Superior temporal gyrus (tissue), 1 donor: Measurements from ENCODE around the gene SP9.

Experiments used
- DNase-seq: peaks from one replicate; pipeline ENCODE4 v3.0.0-alpha.2; 2016; ENCODE audit errors: extremely low spot score

Gene SP9

GRCh38 chr2:174334781-174335251 is at the start of gene SP9:
Gene SP9, plus strand, starts transcription at chr2:174334954. Its CDS starts 139 bp downstream, at chr2:174335093.
- no peak for DNase-seq

GRCh38 chr2:174286172-174286571 is 48.6 kb upstream of the SP9 start:
- no peak for DNase-seq

GRCh38 chr2:174292908-174293307 is 41.8 kb upstream of the SP9 start:
- no peak for DNase-seq

GRCh38 chr2:174300114-174300513 is 34.6 kb upstream of the SP9 start:
- no peak for DNase-seq

GRCh38 chr2:174312581-174313234 is 22.0 kb upstream of the SP9 start:
- no peak for DNase-seq

- no peak for DNase-seq
These were observed 12.6 kb upstream of the SP9 start for GRCh38 chr2:174322149-174322548.

- no peak for DNase-seq
These were observed 12.0 kb upstream of the SP9 start for GRCh38 chr2:174322746-174323145.

- no peak for DNase-seq
These were observed 10.2 kb upstream of the SP9 start for GRCh38 chr2:174324530-174324929.

- no peak for DNase-seq
These were observed 9.2 kb upstream of the SP9 start for GRCh38 chr2:174325373-174326160.

- DNase-seq: no peak
These were observed 8.4 kb upstream of the SP9 start for GRCh38 chr2:174326161-174327020.

- no peak for DNase-seq
These were observed 7.5 kb upstream of the SP9 start for GRCh38 chr2:174327021-174327840.

GRCh38 chr2:174327841-174328113 is 7.0 kb upstream of the SP9 start:
- DNase-seq: no peak

GRCh38 chr2:174328114-174328960 is 6.4 kb upstream of the SP9 start:
- DNase-seq: no peak

GRCh38 chr2:174328961-174329715 is 5.6 kb upstream of the SP9 start:
- DNase-seq: no peak

- no peak for DNase-seq
These were observed 3.7 kb upstream of the SP9 start for GRCh38 chr2:174330945-174331594.

GRCh38 chr2:174331595-174332216 is 3.0 kb upstream of the SP9 start:
- no peak for DNase-seq

GRCh38 chr2:174332217-174332963 is 2.4 kb upstream of the SP9 start:
- DNase-seq: no peak

GRCh38 chr2:174333017-174333371 is 1.8 kb upstream of the SP9 start:
- no peak for DNase-seq
